Heart right ventricle (tissue), 16 donors: ENCODE results near the gene ESYT3. TPM values are rescaled to one million over a fixed set of nuclear protein-coding genes. Genes with fewer than 3 reads are reported as not detected.
A peak's percentile ranks its signal among the peaks of the same experiment; 100 is the strongest.

Experiments used
- ATAC-seq, 8 donors: fragments of 200-7000 bp; cut with Tn5 transposase; one replicate each; pipeline ENCODE4 v1.9.1; 2020; ENCODE audit warnings: mild to moderate bottlenecking in 8 of 8, moderate library complexity in 8 of 8, moderate number of reproducible peaks in 1 of 8
- DNase-seq, 2 donors: peaks; one replicate each; pipeline ENCODE4 v3.0.0-alpha.2; 2020
- H3K27ac ChIP-seq, 10 donors: fragments of 200-600 bp; sonication (generic) in 2 of 10; one replicate each; pipeline versions ENCODE4 v1.5.0 to v1.8.0; 2020 to 2022; ENCODE audit warnings: mild to moderate bottlenecking in 3 of 10
- H3K27me3 ChIP-seq, 7 donors: fragments of 200-600 bp; one replicate each; pipeline ENCODE4 v1.8.0; 2021 to 2022; ENCODE audit warnings: mild to moderate bottlenecking in 2 of 7
- H3K36me3 ChIP-seq, 9 donors: fragments of 200-600 bp; sonication (generic) in 1 of 9; one replicate each; pipeline versions ENCODE4 v1.5.0 to v1.8.0; 2020 to 2022; ENCODE audit warnings: mild to moderate bottlenecking in 2 of 9
- H3K4me1 ChIP-seq, 9 donors: fragments of 200-600 bp; sonication (generic) in 1 of 9; one replicate each; pipeline versions ENCODE4 v1.5.0 to v1.8.0; 2020 to 2022; ENCODE audit warnings: mild to moderate bottlenecking in 4 of 9
- H3K4me3 ChIP-seq, 10 donors: fragments of 200-600 bp; sonication (generic) in 2 of 10; one replicate each; pipeline versions ENCODE4 v1.5.0 to v1.8.0; 2020 to 2022; ENCODE audit warnings: mild to moderate bottlenecking in 7 of 10, moderate library complexity in 2 of 10
- H3K9me3 ChIP-seq, 11 donors: fragments of 200-600 bp in 10 of 11; sonication (generic) in 2 of 11; one replicate each; pipeline versions ENCODE4 v1.5.0 to v1.8.0; 2013 to 2022; ENCODE audit warnings: mild to moderate bottlenecking in 2 of 11, control low read depth in 1 of 11, moderate library complexity in 1 of 11
- WGBS, 2 donors: extraction: QIAGEN DNeasy Blood & Tissue Kit; methylation state at CpG; one replicate each; pipeline ENCODE4 v1.1.7; 2013; ENCODE audit warnings: inconsistent platforms in 1 of 2; 5-methylcytosine and 5-hydroxymethylcytosine counted together
- intact Hi-C, 10 donors: fragments of 100-400 bp; cut with DNase I; formaldehyde crosslinking; loops; one replicate each; pipeline versions ENCODE4 v1.11.1 to v1.14.2; 2022
- polyA plus RNA-seq, 2 donors: library from polyadenylated mRNA; stranded (reverse); fragments of 200-250 nt; gene quantifications; one replicate each; pipeline ENCODE4 v1.2.3, GENCODE V29; 2013
- total RNA-seq, 10 donors: library from RNA; stranded (reverse); fragmentation: NEBNext Ultra II Directional in 3 of 10; extraction: Animal tissue kit (Norgen Biotek cat#: 25700) in 3 of 10; gene quantifications; one replicate each; pipeline versions ENCODE4 v1.2.1 to v1.2.4, GENCODE V29; 2021 to 2023
- TF ChIP-seq, protein P1 (sequence below), 9 donors: fragments of 200-600 bp; sonication (generic) in 2 of 9; IDR thresholded peaks; one replicate each; pipeline versions ENCODE4 v1.5.0 to v1.8.0; 2021 to 2022; ENCODE audit warnings: antibody characterized with exemption in 9 of 9, mild to moderate bottlenecking in 5 of 9, moderate library complexity in 1 of 9
- donor health status: Arrhythmogenic right ventricular cardiomyopathy.
- donor health status: ischemic (EF 13 %, LVEDD 7.1; RV severe dilation, severe dysfunction).
- donor health status: healthy with polysubstance abuse.
- donor health status: DM: no; HTN: yes; CAD: no.
- donor health status: DM: no; HTN: no; CAD: no.
- donor health status: ischemic (EF 25% LVEDD 6.9; RV normal size, moderate dysfunction).
- donor health status: ischemic (EF 25% LVEDD 5.7; RV mildly dilated, moderate dysfunction).
- donor health status: healthy.
- donor health status: DM: yes; HTN: yes; CAD: no.
- donor health status: Ischemic cardiomyopathy.
- donor health status: ischemic (EF 35%, LVEDD 5.7; RV mildly dilated, moderate dysfunction).
- donor health status: nonischemic (EF 11% LVEDD 7.7; RV severe dilation, severe dysfunction).
- donor health status: DM: yes; HTN: yes; CAD: no.
- donor health status: PGD.
- donor health status: ischemic (EF 29% LVEDD 5.4; RV normal size, mild dysfunction).
- donor health status: nonischemic (EF 23%, LVEDD 6.1; RV moderate dilation, normal function).

Gene ESYT3
- total and polyA plus RNA-seq, 12 donors = 0.26 to 2.4 (median 1.1) TPM

DNA sequence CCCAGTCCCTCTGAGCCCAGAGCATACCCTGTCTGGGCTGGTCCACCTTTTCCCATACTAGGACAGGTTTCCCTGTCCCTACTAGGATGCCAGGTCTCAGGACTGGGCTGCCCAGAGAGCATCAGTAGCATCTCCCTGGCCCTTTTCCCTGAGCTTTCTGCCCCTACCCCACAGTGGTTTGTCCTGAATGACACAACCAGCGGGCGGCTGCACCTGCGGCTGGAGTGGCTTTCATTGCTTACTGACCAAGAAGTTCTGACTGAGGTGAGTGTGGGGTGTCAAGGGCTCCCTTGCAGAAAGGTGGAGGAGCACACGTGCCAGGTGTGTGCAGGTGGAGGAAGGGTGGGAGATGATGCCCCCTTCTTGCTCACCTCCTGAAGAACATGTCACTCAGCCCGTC, 33.5 kb downstream of the ESYT3 start:
- no peaks in the 10 kb centered on the region for H3K9me3 ChIP-seq
- H3K4me1 ChIP-seq = peaks cover 0 to 31% (median 4%) of the 10 kb centered on the region in 9 donors
- H3K27ac ChIP-seq = no peak overlapping the region
- intact Hi-C loops = no loop called here
- TF ChIP-seq, protein P1, sequence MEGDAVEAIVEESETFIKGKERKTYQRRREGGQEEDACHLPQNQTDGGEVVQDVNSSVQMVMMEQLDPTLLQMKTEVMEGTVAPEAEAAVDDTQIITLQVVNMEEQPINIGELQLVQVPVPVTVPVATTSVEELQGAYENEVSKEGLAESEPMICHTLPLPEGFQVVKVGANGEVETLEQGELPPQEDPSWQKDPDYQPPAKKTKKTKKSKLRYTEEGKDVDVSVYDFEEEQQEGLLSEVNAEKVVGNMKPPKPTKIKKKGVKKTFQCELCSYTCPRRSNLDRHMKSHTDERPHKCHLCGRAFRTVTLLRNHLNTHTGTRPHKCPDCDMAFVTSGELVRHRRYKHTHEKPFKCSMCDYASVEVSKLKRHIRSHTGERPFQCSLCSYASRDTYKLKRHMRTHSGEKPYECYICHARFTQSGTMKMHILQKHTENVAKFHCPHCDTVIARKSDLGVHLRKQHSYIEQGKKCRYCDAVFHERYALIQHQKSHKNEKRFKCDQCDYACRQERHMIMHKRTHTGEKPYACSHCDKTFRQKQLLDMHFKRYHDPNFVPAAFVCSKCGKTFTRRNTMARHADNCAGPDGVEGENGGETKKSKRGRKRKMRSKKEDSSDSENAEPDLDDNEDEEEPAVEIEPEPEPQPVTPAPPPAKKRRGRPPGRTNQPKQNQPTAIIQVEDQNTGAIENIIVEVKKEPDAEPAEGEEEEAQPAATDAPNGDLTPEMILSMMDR (IDR thresholded peaks at IDR 0.05) = no peak
- H3K27me3 ChIP-seq = no peaks in the 10 kb centered on the region
- ATAC-seq = no peak
- DNase-seq = no peak
- H3K4me3 ChIP-seq = no peak overlapping the region
- H3K36me3 ChIP-seq = no peaks in the 10 kb centered on the region
- WGBS, 2 donors = 90 to 92% methylated on average over 5 of the region's 5 CpGs

DNA sequence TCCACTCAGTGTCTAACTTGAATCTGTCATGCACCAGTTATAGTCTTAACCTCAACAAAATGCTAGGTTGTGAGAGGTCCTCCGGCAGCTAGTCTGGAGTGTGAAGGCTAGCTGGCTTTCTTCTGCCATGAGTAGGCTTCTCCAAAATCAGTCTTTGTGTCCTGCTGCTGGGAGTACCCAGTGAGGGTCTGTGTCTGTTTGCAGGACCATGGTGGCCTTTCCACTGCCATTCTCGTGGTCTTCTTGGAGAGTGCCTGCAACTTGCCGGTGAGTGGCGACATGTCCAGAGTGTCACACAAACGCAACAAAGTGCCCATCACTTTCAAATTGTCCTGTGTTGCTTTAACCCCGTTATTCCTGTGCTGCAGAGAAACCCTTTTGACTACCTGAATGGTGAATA, 34.0 kb downstream of the ESYT3 start:
- H3K27ac ChIP-seq = peak overlapping the region in 3 of 10 donors; percentile 58 to 73 (median 63)
- DNase-seq (no peak), ATAC-seq (no peak)
- H3K36me3 ChIP-seq = no peaks in the 10 kb centered on the region
- TF ChIP-seq, protein P1 (IDR thresholded peaks at IDR 0.05) = no peak
- H3K4me3 ChIP-seq = no peak overlapping the region
- H3K9me3 ChIP-seq = no peaks in the 10 kb centered on the region
- WGBS, 2 donors = 59 to 68% methylated on average over 6 of the region's 6 CpGs
- peaks cover 0 to 31% (median 4%) of the 10 kb centered on the region in 9 donors for H3K4me1 ChIP-seq
- no peaks in the 10 kb centered on the region for H3K27me3 ChIP-seq
- intact Hi-C loops = no loop called here

DNA sequence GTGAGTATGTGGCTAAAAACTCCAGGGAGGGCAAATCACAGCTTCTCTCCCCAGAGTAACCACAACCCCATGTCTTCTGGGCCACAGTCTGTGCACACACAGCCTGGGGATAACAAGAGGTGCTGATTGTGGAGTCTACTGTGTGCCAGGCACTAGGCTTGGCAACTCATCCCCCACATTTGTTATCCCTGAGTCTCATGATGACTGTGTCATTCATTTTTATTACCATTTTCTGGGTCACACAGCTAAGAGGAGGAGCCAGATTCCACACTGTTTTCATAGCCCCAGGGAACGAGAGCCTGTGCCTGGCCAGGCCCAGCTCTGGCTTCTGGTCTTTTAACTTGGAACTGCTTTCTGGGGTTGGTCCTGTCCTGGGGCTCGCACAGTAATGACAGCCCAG, 34.5 kb downstream of the ESYT3 start:
- Histone ChIP-seq H3K27me3 (no peaks in the 10 kb centered on the region), H3K4me1 (peaks cover 0 to 31% (median 4%) of the 10 kb centered on the region in 9 donors), H3K36me3 (no peaks in the 10 kb centered on the region), H3K27ac (peak overlapping the region in 5 of 10 donors; percentile 56 to 73 (median 63)), H3K9me3 (no peaks in the 10 kb centered on the region), H3K4me3 (no peak overlapping the region)
- WGBS, 2 donors = 45 to 54% methylated on average over 2 of the region's 2 CpGs
- ATAC-seq = peak in 7 of 8 donors; percentile 5 to 63 (median 54)
- TF ChIP-seq, protein P1 (IDR thresholded peaks at IDR 0.05) = no peak
- intact Hi-C loops = no loop called here
- DNase-seq = peak in 1 of 2 donors; percentile 23

DNA sequence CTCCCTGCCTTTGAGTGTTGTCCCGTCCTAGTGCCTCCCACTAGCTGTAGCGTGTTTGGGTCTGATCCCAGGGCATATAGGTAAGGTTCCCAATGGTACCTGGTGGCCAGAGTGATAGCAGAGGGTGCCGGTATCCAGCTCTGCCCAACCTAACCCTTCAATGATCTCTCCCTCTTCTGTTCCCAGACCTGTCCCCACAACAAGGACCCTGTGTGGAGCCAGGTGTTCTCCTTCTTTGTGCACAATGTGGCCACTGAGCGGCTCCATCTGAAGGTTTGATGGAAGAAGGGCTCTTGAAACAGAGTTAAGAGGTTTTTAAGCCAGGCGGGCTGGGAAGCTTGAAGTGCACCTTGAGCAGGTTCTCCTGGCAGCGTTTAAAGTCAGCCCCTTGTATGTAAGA, 35.5 kb downstream of the ESYT3 start:
- peaks cover 0 to 31% (median 4%) of the 10 kb centered on the region in 9 donors for H3K4me1 ChIP-seq
- H3K27ac ChIP-seq = peak overlapping the region in 4 of 10 donors; percentile 56 to 73 (median 68)
- no peaks in the 10 kb centered on the region for H3K9me3 ChIP-seq
- no peak for DNase-seq
- TF ChIP-seq, protein P1 (IDR thresholded peaks at IDR 0.05) = no peak
- H3K36me3 ChIP-seq = no peaks in the 10 kb centered on the region
- WGBS, 2 donors = 87 to 88% methylated on average over 6 of the region's 6 CpGs
- no peak for ATAC-seq
- intact Hi-C loops = loop anchor here in 2 of 10 donors (10.0 kb wide), 2 partner anchors 115 to 455 kb away; no protein-coding TSS in a partner anchor
- H3K27me3 ChIP-seq = no peaks in the 10 kb centered on the region
- H3K4me3 ChIP-seq = no peak overlapping the region
